Cardiac muscle cell (in vitro differentiated cells and primary cell): ENCODE data around the gene ANKRD44. TPM values are rescaled to one million over a fixed set of nuclear protein-coding genes. Genes with fewer than 3 reads are reported as not detected.

Source experiments
- DNase-seq, 2 donors: peaks; one replicate each; pipeline versions ENCODE4 v3.0.0 to v3.0.0-alpha.2; 2010 to 2017; ENCODE audit warnings: low read depth in 1 of 2, low spot score in 1 of 2
- H3K27ac ChIP-seq: fragments of 200-600 bp; sonication (generic); 2 replicates; pipeline ENCODE4 v1.5.1; 2016
- H3K27me3 ChIP-seq: fragments of 200-600 bp; sonication (generic); 2 replicates; pipeline ENCODE4 v1.6.0; 2016; ENCODE audit warnings: control low read depth
- H3K36me3 ChIP-seq: fragments of 200-600 bp; sonication (generic); 2 replicates; pipeline ENCODE4 v1.5.1; 2016; ENCODE audit warnings: control low read depth
- H3K4me1 ChIP-seq: fragments of 200-600 bp; sonication (generic); 2 replicates; pipeline ENCODE4 v1.8.1; 2017; ENCODE audit warnings: low read depth, mild to moderate bottlenecking, mixed run types
- H3K4me3 ChIP-seq: fragments of 200-600 bp; sonication (generic); 2 replicates; pipeline ENCODE4 v1.5.1; 2016; ENCODE audit warnings: mild to moderate bottlenecking
- H3K9me3 ChIP-seq: fragments of 200-600 bp; sonication (generic); 2 replicates; pipeline ENCODE4 v1.5.1; 2017; ENCODE audit warnings: low read depth, mild to moderate bottlenecking, control low read depth
- polyA plus RNA-seq: library from polyadenylated mRNA; unstranded; fragments of >200 nt; fragmentation: Nextera tagmentation; extraction: Ambion mirVana; gene quantifications from 2 replicates; pipeline ENCODE4 v1.2.1, GENCODE V29; 2016
- total RNA-seq: library from RNA; depleted of rRNA; stranded (reverse); fragments of >200 nt; gene quantifications from 2 replicates; pipeline ENCODE4 v1.2.3, GENCODE V29; 2016
- TF ChIP-seq, protein P1 (sequence below): IDR thresholded peaks from 2 replicates; pipeline ENCODE4 v1.5.1; 2012; ENCODE audit warnings: low read depth, mild to moderate bottlenecking, low read length

The ANKRD44 gene
- total and polyA plus RNA-seq, 2 experiments from 2014 or later: 4.0 to 5.0 TPM

DNA sequence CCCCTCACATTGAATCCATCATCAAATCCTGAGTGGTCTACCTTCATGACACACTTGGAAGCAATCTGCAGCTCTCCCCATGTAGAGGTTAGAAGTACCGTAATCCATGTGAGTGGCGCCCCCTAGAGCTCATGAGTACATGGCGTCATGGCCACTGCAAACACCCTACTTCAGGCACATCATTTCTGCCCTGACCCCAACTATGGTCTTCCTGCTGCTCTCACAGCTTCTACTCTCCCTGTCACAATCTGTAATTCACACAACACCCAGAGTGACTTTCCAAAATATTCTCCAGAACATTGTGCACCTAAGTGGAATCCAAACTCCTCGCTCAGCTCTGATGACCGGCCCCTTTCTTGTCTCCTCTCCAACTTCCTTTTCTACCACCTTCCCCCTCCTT, 141.9 kb downstream of the ANKRD44 start:
- TF ChIP-seq, protein P1, sequence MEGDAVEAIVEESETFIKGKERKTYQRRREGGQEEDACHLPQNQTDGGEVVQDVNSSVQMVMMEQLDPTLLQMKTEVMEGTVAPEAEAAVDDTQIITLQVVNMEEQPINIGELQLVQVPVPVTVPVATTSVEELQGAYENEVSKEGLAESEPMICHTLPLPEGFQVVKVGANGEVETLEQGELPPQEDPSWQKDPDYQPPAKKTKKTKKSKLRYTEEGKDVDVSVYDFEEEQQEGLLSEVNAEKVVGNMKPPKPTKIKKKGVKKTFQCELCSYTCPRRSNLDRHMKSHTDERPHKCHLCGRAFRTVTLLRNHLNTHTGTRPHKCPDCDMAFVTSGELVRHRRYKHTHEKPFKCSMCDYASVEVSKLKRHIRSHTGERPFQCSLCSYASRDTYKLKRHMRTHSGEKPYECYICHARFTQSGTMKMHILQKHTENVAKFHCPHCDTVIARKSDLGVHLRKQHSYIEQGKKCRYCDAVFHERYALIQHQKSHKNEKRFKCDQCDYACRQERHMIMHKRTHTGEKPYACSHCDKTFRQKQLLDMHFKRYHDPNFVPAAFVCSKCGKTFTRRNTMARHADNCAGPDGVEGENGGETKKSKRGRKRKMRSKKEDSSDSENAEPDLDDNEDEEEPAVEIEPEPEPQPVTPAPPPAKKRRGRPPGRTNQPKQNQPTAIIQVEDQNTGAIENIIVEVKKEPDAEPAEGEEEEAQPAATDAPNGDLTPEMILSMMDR: peak; percentile 88
- H3K4me3 ChIP-seq: no peak overlapping the region
- H3K36me3 ChIP-seq: no peaks in the 10 kb centered on the region
- H3K4me1 ChIP-seq: peaks cover 6% of the 10 kb centered on the region
- no peaks in the 10 kb centered on the region for H3K9me3 ChIP-seq
- H3K27ac ChIP-seq: no peak overlapping the region
- DNase-seq: peak; percentile 82 to 83
- H3K27me3 ChIP-seq: no peaks in the 10 kb centered on the region

DNA sequence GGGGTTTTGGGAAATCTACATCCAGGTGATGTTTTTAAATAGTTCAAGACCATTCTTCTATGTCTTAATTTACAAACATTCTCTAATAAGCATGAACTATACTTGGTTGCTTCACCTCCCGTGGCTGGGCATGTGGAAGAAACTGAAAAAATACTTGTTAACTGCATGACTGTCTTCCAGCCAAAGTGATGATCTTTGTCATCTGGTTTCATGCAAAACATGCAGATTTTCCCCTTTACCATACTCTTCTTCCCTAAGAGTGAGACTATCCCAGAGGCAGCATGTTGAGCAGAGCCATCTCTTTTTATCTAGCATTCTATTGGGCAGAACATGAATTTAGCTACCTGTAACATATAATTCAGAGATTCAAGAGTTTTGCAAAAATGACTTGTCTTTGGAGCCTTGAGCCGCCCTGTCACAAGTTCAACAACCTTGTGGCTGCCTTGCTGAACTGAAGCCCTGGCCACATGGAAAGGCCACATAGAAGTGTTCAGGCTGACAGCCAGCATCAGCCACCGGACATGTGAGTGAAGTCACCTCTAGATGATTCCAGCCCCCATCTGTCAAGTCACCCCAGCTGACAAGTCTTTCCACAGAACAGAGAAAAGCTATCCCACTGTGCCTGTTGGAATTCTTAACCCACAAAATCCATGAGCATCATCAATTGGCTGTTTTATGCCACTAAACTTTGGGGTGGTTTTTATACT, 142.8 kb downstream of the ANKRD44 start:
- Histone ChIP-seq H3K4me3 (no peak overlapping the region), H3K27me3 (no peaks in the 10 kb centered on the region), H3K4me1 (peaks cover 6% of the 10 kb centered on the region), H3K36me3 (no peaks in the 10 kb centered on the region), H3K27ac (no peak overlapping the region), H3K9me3 (no peaks in the 10 kb centered on the region)
- no peak for DNase-seq
- TF ChIP-seq, protein P1: no peak

DNA sequence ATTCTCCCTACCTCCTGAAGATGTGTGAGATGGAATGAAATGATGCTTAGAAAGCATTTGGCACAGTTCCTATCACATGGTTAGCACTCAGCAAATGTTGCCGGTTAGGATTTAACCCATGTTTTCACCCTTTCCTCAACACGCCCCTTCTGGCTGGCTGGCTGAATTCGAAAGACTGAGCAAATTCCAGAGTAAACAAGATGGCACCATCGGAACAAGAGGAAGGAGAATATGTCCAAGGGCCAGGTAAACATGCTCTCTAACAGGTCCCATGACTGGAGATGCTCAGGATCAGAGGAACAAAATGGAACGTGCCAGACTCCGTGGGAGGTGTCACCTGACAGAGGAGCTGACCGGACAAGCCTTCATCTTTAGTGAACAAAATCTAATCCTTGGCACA, 145.6 kb downstream of the ANKRD44 start:
- H3K27me3 ChIP-seq: no peaks in the 10 kb centered on the region
- H3K9me3 ChIP-seq: no peaks in the 10 kb centered on the region
- no peak overlapping the region for H3K27ac ChIP-seq
- no peaks in the 10 kb centered on the region for H3K36me3 ChIP-seq
- no peak for DNase-seq
- H3K4me3 ChIP-seq: no peak overlapping the region
- H3K4me1 ChIP-seq: peaks cover 6% of the 10 kb centered on the region
- TF ChIP-seq, protein P1: no peak

DNA sequence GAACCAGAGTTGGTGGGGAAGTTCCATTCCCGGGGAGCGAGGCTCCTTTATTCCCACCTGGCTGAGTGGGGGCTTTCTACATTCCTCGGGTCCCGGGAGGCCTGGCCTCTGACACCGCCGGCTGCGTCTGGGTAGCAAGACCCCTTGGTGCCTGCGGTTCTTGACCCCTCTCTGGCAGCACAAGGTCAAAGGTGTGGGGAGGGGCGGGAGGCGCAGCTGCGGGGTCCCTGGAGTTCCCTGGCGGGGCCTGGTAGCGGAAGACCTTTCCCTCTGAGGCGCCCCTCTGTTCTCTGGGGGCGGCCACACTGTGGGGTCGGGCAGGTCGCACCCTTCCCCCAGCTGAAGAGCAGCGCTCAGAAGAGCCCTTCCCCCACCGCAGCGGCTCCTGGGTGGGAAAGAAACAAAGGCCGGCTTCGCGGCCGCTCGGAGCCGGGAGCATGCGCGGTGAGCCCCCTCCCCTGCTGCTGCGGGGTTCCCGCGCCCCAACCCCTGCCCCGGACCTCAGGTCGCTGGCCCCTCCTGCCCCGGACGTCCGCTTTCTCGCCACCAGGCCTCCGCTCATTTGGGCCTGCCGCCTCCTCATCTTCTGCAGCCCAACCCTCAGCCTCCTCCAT, 146.3 kb downstream of the ANKRD44 start:
- Histone ChIP-seq H3K4me3 (no peak overlapping the region), H3K9me3 (no peaks in the 10 kb centered on the region), H3K27ac (no peak overlapping the region), H3K36me3 (no peaks in the 10 kb centered on the region), H3K27me3 (no peaks in the 10 kb centered on the region), H3K4me1 (peaks cover 6% of the 10 kb centered on the region)
- DNase-seq: peak in 1 of 2 donors; percentile 37
- TF ChIP-seq, protein P1: no peak

DNA sequence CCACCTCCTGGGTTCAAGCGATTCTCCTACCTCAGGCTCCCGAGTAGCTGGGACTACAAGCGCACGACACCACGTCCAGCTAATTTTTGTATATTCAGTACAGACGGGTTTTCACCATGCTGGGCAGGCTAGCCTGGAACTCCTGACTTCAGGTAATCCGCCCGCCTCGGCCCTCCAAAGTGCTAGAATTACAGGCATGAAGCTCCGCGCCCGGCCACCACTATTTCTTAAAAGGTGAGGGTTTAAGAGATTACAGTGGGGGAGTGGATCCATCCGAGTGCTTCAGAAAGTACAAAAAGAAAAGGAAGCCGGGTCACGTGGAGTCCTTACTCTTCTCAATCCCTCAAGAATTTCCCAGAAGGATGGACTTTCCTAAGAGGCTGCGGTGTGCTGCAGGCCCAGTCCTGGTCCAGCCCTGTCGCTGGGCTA, 146.9 kb downstream of the ANKRD44 start:
- H3K4me3 ChIP-seq: no peak overlapping the region
- no peak for DNase-seq
- TF ChIP-seq, protein P1: no peak

More for the DNA sequence above, 146.9 kb downstream of the ANKRD44 start:
- peaks cover 6% of the 10 kb centered on the region for H3K4me1 ChIP-seq
- H3K36me3 ChIP-seq: no peaks in the 10 kb centered on the region
- no peak overlapping the region for H3K27ac ChIP-seq
- no peaks in the 10 kb centered on the region for H3K9me3 ChIP-seq
- no peaks in the 10 kb centered on the region for H3K27me3 ChIP-seq
